H1 (cell line): ENCODE data around the gene NOC4L.

Experiments
- EP300 ChIP-seq, 2 experiments: IDR thresholded peaks; 1 replicate in 1 of 2; 2 replicates in 1 of 2; pipeline ENCODE4 v1.6.1; 2011 to 2012; ENCODE audit warnings: low read depth in 2 of 2, low read length in 2 of 2, mild to moderate bottlenecking in 2 of 2, borderline replicate concordance in 1 of 2, inconsistent platforms in 1 of 2, moderate library complexity in 1 of 2
- EZH2 ChIP-seq: fragments of 200-600 bp; sonication (generic); IDR thresholded peaks from 2 replicates; pipeline ENCODE4 v1.7.1; 2012; ENCODE audit warnings: low read depth, mild to moderate bottlenecking, moderate library complexity, low read length, inconsistent platforms; ENCODE audit not compliant: severe bottlenecking
- JUN ChIP-seq: IDR thresholded peaks from 2 replicates; pipeline ENCODE4 v1.6.1; 2011; ENCODE audit warnings: low read depth, mild to moderate bottlenecking, improper control_type of control experiment, low read length
- MAX ChIP-seq: IDR thresholded peaks from 2 replicates; pipeline ENCODE4 v1.6.1; 2012; ENCODE audit warnings: inconsistent platforms
- PHF8 ChIP-seq: fragments of 200-600 bp; sonication (generic); conservative IDR thresholded peaks from 2 replicates; pipeline ENCODE4 v1.7.1; 2012; ENCODE audit warnings: low read depth, mild to moderate bottlenecking, inconsistent platforms, low read length, moderate library complexity
- POLR2A ChIP-seq, 2 experiments: IDR thresholded peaks; 1 replicate in 1 of 2; 2 replicates in 1 of 2; pipeline ENCODE4 v1.6.1; 2011; ENCODE audit warnings: low read depth in 2 of 2, low read length in 2 of 2, mild to moderate bottlenecking in 2 of 2; ENCODE audit errors: control extremely low read depth in 1 of 2
- RAD21 ChIP-seq, 2 experiments: IDR thresholded peaks in 1 of 2; conservative IDR thresholded peaks in 1 of 2; 2 replicates each; pipeline ENCODE4 v1.6.1; 2011; ENCODE audit warnings: low read depth in 2 of 2, low read length in 2 of 2, improper control_type of control experiment in 1 of 2, inconsistent platforms in 1 of 2, mild to moderate bottlenecking in 1 of 2, moderate library complexity in 1 of 2
- TF ChIP-seq, protein P1 (sequence below), 3 experiments: IDR thresholded peaks; 1 replicate in 2 of 3; 2 replicates in 1 of 3; pipeline versions ENCODE4 v1.5.1 to v1.6.1; 2011; ENCODE audit warnings: low read length in 3 of 3, mild to moderate bottlenecking in 3 of 3, inconsistent platforms in 2 of 3, low read depth in 1 of 3, moderate library complexity in 1 of 3; ENCODE audit not compliant: insufficient read depth in 1 of 3; ENCODE audit errors: control extremely low read depth in 1 of 3

DNA sequence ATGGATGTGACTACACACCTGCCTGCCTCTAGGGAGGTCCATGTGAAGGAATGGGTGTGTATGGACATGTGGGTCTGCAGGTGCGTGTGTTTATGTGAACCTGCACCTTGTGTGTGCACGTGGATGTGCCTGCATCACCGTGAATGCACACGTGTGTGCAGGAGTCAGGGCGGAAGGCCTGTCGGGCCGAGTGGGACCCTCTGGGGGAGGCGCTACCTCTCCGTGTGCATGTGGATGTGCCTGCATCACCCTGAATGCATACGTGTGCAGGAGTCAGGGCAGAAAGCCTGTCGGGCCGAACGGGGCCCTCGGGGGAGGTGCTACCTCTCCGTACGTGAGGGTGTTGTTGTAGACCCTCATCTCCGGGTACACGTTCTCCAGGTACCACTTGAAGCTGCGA, 56.5 kb downstream of the NOC4L start:
- TF ChIP-seq EP300 (IDR thresholded peaks at IDR 0.05; ENCODE audit: borderline replicate concordance in 1 of 2, low read depth in 2 of 2, low read length in 2 of 2) (no peak), MAX (no peak), EZH2 (no peak), RAD21 (IDR thresholded peaks at IDR 0.05 in 1 of 2, conservative IDR thresholded peaks at IDR 0.05 in 1 of 2; ENCODE audit: low read depth in 2 of 2, low read length in 2 of 2) (no peak), PHF8 (no peak), JUN (no peak), POLR2A (IDR thresholded peaks at IDR 0.05; ENCODE audit: control extremely low read depth in 1 of 2, low read depth in 2 of 2, low read length in 2 of 2) (no peak)
- TF ChIP-seq, protein P1, sequence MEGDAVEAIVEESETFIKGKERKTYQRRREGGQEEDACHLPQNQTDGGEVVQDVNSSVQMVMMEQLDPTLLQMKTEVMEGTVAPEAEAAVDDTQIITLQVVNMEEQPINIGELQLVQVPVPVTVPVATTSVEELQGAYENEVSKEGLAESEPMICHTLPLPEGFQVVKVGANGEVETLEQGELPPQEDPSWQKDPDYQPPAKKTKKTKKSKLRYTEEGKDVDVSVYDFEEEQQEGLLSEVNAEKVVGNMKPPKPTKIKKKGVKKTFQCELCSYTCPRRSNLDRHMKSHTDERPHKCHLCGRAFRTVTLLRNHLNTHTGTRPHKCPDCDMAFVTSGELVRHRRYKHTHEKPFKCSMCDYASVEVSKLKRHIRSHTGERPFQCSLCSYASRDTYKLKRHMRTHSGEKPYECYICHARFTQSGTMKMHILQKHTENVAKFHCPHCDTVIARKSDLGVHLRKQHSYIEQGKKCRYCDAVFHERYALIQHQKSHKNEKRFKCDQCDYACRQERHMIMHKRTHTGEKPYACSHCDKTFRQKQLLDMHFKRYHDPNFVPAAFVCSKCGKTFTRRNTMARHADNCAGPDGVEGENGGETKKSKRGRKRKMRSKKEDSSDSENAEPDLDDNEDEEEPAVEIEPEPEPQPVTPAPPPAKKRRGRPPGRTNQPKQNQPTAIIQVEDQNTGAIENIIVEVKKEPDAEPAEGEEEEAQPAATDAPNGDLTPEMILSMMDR (IDR thresholded peaks at IDR 0.05; ENCODE audit: control extremely low read depth in 1 of 3, insufficient read depth in 1 of 3, low read depth in 1 of 3, low read length in 3 of 3) = no peak
